SK-N-SH (cell line): ENCODE data around the gene RPH3AL.

ENCODE experiments used
- EP300 ChIP-seq, 2 experiments: IDR thresholded peaks; 2 replicates each; pipeline versions ENCODE4 v1.4.0 to v1.6.1; 2012; ENCODE audit warnings: borderline replicate concordance in 1 of 2, low read depth in 1 of 2, low read length in 1 of 2
- FOXM1 ChIP-seq: IDR thresholded peaks from 2 replicates; pipeline ENCODE4 v1.4.0; 2012; ENCODE audit warnings: low read depth, mild to moderate bottlenecking
- TF ChIP-seq, protein P1 (sequence below): IDR thresholded peaks from 2 replicates; pipeline ENCODE4 v1.4.0; 2012; ENCODE audit warnings: low read depth

- TF ChIP-seq FOXM1 (no peak), EP300 (IDR thresholded peaks at IDR 0.05; ENCODE audit: borderline replicate concordance in 1 of 2, low read depth in 1 of 2, low read length in 1 of 2) (no peak)
- TF ChIP-seq, protein P1, sequence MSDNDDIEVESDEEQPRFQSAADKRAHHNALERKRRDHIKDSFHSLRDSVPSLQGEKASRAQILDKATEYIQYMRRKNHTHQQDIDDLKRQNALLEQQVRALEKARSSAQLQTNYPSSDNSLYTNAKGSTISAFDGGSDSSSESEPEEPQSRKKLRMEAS: no peak
These were observed 43.4 kb upstream of the RPH3AL start for GRCh38 chr17:395974-396373.
